DMS153 (cell line): ENCODE results near the gene IP6K1.

Experiments used
- DNase-seq: peaks from one replicate; lab custom pipeline; 2025; lab: John Stamatoyannopoulos, UW

The IP6K1 gene

GRCh38 chr3:49724586-49724985 is 61.8 kb downstream of the IP6K1 start:
- no peak for DNase-seq

- peak; percentile 87 for DNase-seq
Observed at GRCh38 chr3:49723628-49724551, 62.5 kb downstream of the IP6K1 start, which contains the start of gene GMPPB. Gene GMPPB (minus strand): TSS chr3:49723951. CDS start chr3:49723726, 225 bp downstream.

GRCh38 chr3:49723296-49723627 is 63.1 kb downstream of the IP6K1 start:
- DNase-seq, result no peak

- no peak for DNase-seq
Observed at GRCh38 chr3:49722896-49723295, 63.4 kb downstream of the IP6K1 start.

- no peak for DNase-seq
Observed at GRCh38 chr3:49721896-49722781, 64.2 kb downstream of the IP6K1 start.

GRCh38 chr3:49721596-49721895 is 64.8 kb downstream of the IP6K1 start:
- DNase-seq, result no peak

GRCh38 chr3:49720855-49721595 is 65.3 kb downstream of the IP6K1 start:
- no peak for DNase-seq

- peak; percentile 62 for DNase-seq
Observed at GRCh38 chr3:49719214-49719884, 67.0 kb downstream of the IP6K1 start, which contains the start of gene AMIGO3. Gene AMIGO3 (minus strand): TSS chr3:49719684. CDS start chr3:49719465, 219 bp downstream.

GRCh38 chr3:49718858-49719213 is 67.5 kb downstream of the IP6K1 start:
- no peak for DNase-seq

- no peak for DNase-seq
Observed at GRCh38 chr3:49717959-49718857, 68.1 kb downstream of the IP6K1 start.

- DNase-seq, result no peak
Observed at GRCh38 chr3:49717211-49717958, 69.0 kb downstream of the IP6K1 start.

GRCh38 chr3:49716691-49717210 is 69.6 kb downstream of the IP6K1 start:
- no peak for DNase-seq

GRCh38 chr3:49716169-49716568 is 70.2 kb downstream of the IP6K1 start:
- DNase-seq, result no peak

GRCh38 chr3:49715611-49716121 is 70.7 kb downstream of the IP6K1 start:
- no peak for DNase-seq

GRCh38 chr3:49714728-49715550 is 71.4 kb downstream of the IP6K1 start:
- DNase-seq, result no peak

GRCh38 chr3:49713336-49714105 is 72.8 kb downstream of the IP6K1 start:
- no peak for DNase-seq

GRCh38 chr3:49712631-49713317 is 73.6 kb downstream of the IP6K1 start:
- DNase-seq, result no peak
